Activated CD8-positive, alpha-beta memory T cell treated with anti-CD3 and anti-CD28 coated beads for 1 hour (primary cell): ENCODE data around the gene PRRT1.
"Not testable (repeated sequence)": the region's sequence is repeated elsewhere in the genome, so short reads cannot be mapped to it uniquely, and the experiment has no call there.

ENCODE experiments used
- DNase-seq, 2 donors: peaks; one replicate each; pipeline ENCODE4 v3.0.0-alpha.2; 2020; ENCODE audit warnings: low read depth in 1 of 2; ENCODE audit errors: extremely low read depth in 1 of 2

Gene PRRT1

GRCh38 chr6:32105433-32105832 lies 46.3 kb downstream of the PRRT1 start:
- no peak for DNase-seq

GRCh38 chr6:32102255-32102654 lies 49.5 kb downstream of the PRRT1 start:
- no peak for DNase-seq

DNA sequence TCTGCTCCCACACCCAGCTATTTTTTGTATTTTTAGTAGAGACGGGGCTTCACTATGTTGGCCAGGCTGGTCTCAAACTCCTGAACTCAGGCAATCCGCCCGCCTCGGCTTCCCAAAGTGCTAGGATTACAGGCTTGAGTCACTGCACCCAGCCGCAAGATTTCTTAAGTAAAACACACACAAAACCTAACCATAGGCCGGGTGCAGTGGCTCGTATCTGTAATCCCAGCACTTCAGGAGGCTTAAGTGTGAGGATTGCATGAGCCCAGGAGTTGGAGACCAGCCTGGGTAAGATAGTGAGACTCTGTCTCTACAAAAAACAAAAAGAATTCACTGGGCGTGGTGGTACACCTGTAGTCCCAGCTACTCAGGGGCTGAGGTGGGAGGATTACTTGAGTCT lies 51.5 kb downstream of the PRRT1 start:
- DNase-seq = not testable (repeated sequence)
